GM12873 (cell line): ENCODE data around the gene WFIKKN1.

Source experiments
- TF ChIP-seq, protein P1 (sequence below): IDR thresholded peaks from 2 replicates; pipeline ENCODE4 v1.5.1; 2012; ENCODE audit warnings: low read depth, mild to moderate bottlenecking, moderate library complexity, low read length, control low read depth; ENCODE audit not compliant: insufficient read depth; ENCODE audit errors: missing control alignments

Gene WFIKKN1

GRCh38 chr16:643050-643368 lies 12.2 kb downstream of the WFIKKN1 start:
- TF ChIP-seq, protein P1, sequence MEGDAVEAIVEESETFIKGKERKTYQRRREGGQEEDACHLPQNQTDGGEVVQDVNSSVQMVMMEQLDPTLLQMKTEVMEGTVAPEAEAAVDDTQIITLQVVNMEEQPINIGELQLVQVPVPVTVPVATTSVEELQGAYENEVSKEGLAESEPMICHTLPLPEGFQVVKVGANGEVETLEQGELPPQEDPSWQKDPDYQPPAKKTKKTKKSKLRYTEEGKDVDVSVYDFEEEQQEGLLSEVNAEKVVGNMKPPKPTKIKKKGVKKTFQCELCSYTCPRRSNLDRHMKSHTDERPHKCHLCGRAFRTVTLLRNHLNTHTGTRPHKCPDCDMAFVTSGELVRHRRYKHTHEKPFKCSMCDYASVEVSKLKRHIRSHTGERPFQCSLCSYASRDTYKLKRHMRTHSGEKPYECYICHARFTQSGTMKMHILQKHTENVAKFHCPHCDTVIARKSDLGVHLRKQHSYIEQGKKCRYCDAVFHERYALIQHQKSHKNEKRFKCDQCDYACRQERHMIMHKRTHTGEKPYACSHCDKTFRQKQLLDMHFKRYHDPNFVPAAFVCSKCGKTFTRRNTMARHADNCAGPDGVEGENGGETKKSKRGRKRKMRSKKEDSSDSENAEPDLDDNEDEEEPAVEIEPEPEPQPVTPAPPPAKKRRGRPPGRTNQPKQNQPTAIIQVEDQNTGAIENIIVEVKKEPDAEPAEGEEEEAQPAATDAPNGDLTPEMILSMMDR, result no peak

- TF ChIP-seq, protein P1, result no peak
These were observed 13.8 kb downstream of the WFIKKN1 start for GRCh38 chr16:644556-644955.

DNA sequence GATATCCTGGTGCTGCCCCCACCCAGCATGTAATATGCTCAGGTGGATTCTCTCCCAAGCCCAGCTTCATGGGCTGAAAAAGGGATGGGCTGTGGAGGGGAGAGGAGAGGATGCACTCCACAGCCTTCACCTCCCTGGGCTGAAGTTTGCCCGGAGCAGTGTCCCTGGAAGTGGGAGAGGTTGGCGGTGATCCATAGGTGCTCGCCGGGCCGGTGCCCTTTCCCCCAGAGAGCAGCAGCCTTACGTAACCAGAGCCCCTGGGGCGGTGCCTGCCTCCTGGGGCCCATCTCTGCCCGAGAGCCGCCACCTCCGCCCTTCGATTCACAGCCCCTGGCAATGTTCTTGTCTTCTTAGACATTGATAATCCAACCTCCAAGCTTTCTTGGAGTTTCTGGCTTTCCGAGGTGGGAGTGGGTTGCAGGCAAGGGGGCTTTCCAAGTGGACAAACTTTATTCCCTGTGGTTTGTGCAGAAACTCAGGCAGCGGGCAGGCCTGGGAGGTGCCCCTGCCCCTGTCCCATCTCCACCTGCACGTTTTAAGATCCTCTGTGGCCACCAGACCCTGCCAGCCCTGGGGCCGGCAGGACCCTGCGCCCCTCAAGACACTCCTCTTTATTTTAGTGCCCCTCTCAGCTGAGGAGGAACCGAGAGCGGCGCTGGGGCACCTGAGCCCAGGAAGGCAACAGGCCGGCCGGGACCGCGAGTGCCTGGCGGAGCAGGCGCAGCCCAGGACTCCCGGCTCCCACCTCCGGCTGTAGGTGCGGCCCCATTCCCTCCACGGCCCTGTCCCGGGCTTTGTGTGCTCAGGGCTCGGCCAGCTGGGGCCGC lies 15.3 kb downstream of the WFIKKN1 start:
- TF ChIP-seq, protein P1, result no peak

- TF ChIP-seq, protein P1, result no peak
These were observed 15.9 kb downstream of the WFIKKN1 start for GRCh38 chr16:646679-647172.

DNA sequence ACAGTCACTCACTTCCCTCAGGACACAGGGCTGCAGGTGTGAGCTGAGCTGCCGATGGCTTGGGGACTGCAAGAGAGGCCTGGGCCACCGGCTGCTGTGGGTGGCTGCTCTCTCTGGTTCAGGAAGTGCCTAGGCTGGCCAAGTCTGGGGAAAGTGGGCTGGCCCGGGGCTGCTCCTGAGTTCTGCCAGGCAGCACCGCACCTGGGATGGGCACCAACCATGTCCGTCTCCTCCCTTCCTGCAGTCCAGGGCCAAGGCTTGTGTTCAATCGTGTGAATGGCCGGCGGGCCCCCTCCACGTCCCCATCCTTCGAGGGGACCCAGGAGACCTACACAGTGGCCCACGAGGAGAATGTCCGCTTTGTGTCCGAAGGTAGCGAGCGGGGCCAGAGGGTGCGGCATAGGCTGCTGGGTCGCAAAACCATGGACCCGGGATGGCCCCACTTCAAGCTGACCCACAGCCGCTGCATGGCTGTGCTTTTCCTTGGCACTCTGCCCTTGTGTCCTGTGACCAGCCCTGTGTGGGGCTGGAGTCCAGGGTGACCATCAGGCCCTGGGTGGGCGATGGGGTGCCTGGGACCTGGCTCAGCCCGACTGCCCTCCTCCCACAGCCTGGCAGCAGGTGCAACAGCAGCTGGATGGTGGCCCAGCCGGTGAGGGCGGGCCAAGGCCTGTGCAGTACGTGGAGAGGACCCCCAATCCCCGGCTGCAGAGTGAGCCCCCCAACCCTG lies 16.6 kb downstream of the WFIKKN1 start:
- TF ChIP-seq, protein P1, result no peak

DNA sequence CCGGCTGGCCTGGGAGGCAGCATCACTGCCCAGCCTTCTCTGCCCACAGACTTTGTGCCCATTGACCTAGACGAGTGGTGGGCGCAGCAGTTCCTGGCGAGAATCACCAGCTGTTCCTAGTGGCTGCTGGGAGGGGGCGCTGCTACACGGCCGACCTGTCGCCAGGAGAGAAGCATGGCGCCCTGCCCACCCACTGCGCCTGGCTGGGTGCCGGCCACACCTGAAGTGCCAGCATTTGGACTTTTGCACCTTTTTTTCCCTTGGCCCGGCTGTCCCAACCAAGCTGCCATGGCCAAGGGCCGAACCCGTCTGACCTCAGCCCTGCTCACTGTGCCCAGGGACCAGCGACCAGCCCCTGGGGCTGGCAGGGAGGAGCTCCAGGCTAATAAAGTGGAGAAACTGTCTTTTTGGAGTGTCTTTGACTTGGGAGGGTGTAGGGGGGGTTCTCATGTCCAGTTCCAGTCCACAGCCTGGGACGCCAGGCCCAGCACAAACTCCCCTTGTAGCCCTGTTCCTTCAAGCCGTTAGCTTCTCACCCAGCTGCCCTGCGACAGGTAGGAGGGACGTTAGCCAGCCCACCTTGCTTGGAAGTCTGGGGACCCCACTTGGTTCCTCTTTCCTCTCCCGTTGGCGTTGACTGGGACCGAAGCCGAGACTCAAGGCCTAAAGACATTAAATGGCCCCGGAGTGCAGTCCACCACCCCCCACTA lies 17.4 kb downstream of the WFIKKN1 start:
- TF ChIP-seq, protein P1, result peak; percentile 83
